ENCODE measurements around the gene SMAGP.
"Not testable (repeated sequence)": the region's sequence is repeated elsewhere in the genome, so short reads cannot be mapped to it uniquely, and the experiment has no call there.

The SMAGP gene

GRCh38 chr12:51269174-51270066, 795 bp downstream of the SMAGP start:
- in situ Hi-C loops (cut with MboI; ENCODE audit: low pct_unique_long_range_greater_than_20kb, low sequenced_read_pairs): no loop called here
- DNase-seq: peak; percentile 43

- in situ Hi-C loops (cut with MboI; ENCODE audit: low pct_unique_long_range_greater_than_20kb, low sequenced_read_pairs): no loop called here
- DNase-seq: no peak
Observed at GRCh38 chr12:51265024-51265423, 5.2 kb downstream of the SMAGP start.

- no peak for DNase-seq
- in situ Hi-C loops (cut with MboI; ENCODE audit: low pct_unique_long_range_greater_than_20kb, low sequenced_read_pairs): no loop called here
Observed at GRCh38 chr12:51264297-51264696, 5.9 kb downstream of the SMAGP start.

GRCh38 chr12:51263341-51263740, 6.9 kb downstream of the SMAGP start:
- no peak for DNase-seq
- in situ Hi-C loops (cut with MboI; ENCODE audit: low pct_unique_long_range_greater_than_20kb, low sequenced_read_pairs): no loop called here

GRCh38 chr12:51262758-51263177, 7.4 kb downstream of the SMAGP start:
- no peak for DNase-seq
- in situ Hi-C loops (cut with MboI; ENCODE audit: low pct_unique_long_range_greater_than_20kb, low sequenced_read_pairs): no loop called here

GRCh38 chr12:51259600-51259999, 10.6 kb downstream of the SMAGP start:
- DNase-seq; in situ Hi-C loops (cut with MboI; ENCODE audit: low pct_unique_long_range_greater_than_20kb, low sequenced_read_pairs): not testable (repeated sequence)

- peak; percentile 37 for DNase-seq
- in situ Hi-C loops (cut with MboI; ENCODE audit: low pct_unique_long_range_greater_than_20kb, low sequenced_read_pairs): no loop called here
Observed at GRCh38 chr12:51254536-51254935, 15.7 kb downstream of the SMAGP start.

- DNase-seq: no peak
- in situ Hi-C loops (cut with MboI; ENCODE audit: low pct_unique_long_range_greater_than_20kb, low sequenced_read_pairs): no loop called here
Observed at GRCh38 chr12:51253276-51253675, 16.9 kb downstream of the SMAGP start.

- in situ Hi-C loops (cut with MboI; ENCODE audit: low pct_unique_long_range_greater_than_20kb, low sequenced_read_pairs): no loop called here
- no peak for DNase-seq
Observed at GRCh38 chr12:51247523-51248206, 22.6 kb downstream of the SMAGP start.

- peak; percentile 99 for DNase-seq
- in situ Hi-C loops (cut with MboI; ENCODE audit: low pct_unique_long_range_greater_than_20kb, low sequenced_read_pairs): no loop called here
Observed at GRCh38 chr12:51246254-51246853, 23.9 kb downstream of the SMAGP start.

GRCh38 chr12:51245476-51246253, 24.6 kb downstream of the SMAGP start:
- DNase-seq: no peak
- in situ Hi-C loops (cut with MboI; ENCODE audit: low pct_unique_long_range_greater_than_20kb, low sequenced_read_pairs): no loop called here

GRCh38 chr12:51244269-51244668, 25.9 kb downstream of the SMAGP start:
- in situ Hi-C loops (cut with MboI; ENCODE audit: low pct_unique_long_range_greater_than_20kb, low sequenced_read_pairs): no loop called here
- no peak for DNase-seq

- in situ Hi-C loops (cut with MboI; ENCODE audit: low pct_unique_long_range_greater_than_20kb, low sequenced_read_pairs): no loop called here
- no peak for DNase-seq
Observed at GRCh38 chr12:51242876-51243275, 27.3 kb downstream of the SMAGP start.

- in situ Hi-C loops (cut with MboI; ENCODE audit: low pct_unique_long_range_greater_than_20kb, low sequenced_read_pairs): no loop called here
Observed at GRCh38 chr12:51242120-51242519, 28.1 kb downstream of the SMAGP start.

GRCh38 chr12:51240971-51241370, 29.2 kb downstream of the SMAGP start:
- in situ Hi-C loops (cut with MboI; ENCODE audit: low pct_unique_long_range_greater_than_20kb, low sequenced_read_pairs): no loop called here
- no peak for DNase-seq

More at GRCh38 chr12:51242120-51242519, 28.1 kb downstream of the SMAGP start:
- DNase-seq: no peak

- in situ Hi-C loops (cut with MboI; ENCODE audit: low pct_unique_long_range_greater_than_20kb, low sequenced_read_pairs): no loop called here
Observed at GRCh38 chr12:51238510-51239334, 31.5 kb downstream of the SMAGP start, which contains the start of gene DAZAP2. TSS of gene DAZAP2 (plus strand) at chr12:51238826. CDS start at chr12:51238908, 82 bp downstream.

GRCh38 chr12:51238037-51238509, 32.1 kb downstream of the SMAGP start:
- DNase-seq: no peak
- in situ Hi-C loops (cut with MboI; ENCODE audit: low pct_unique_long_range_greater_than_20kb, low sequenced_read_pairs): no loop called here

More at GRCh38 chr12:51238510-51239334, 31.5 kb downstream of the SMAGP start, which contains the start of gene DAZAP2:
- DNase-seq: peak; percentile 90

- in situ Hi-C loops (cut with MboI; ENCODE audit: low pct_unique_long_range_greater_than_20kb, low sequenced_read_pairs): no loop called here
- no peak for DNase-seq
Observed at GRCh38 chr12:51234530-51234929, 35.7 kb downstream of the SMAGP start.

Measured in KBM-7 (cell line).